Esophagus muscularis mucosa (tissue), 4 donors: ENCODE results near the gene DTD1.

Experiments
- CTCF ChIP-seq, 3 experiments: fragments of 200-600 bp in 2 of 3; fragments of 450-650 bp in 1 of 3; sonication (generic) in 2 of 3; IDR thresholded peaks; one replicate each; pipeline ENCODE4 v1.5.1; 2017 to 2019; ENCODE audit warnings: antibody characterized with exemption in 3 of 3, mild to moderate bottlenecking in 2 of 3, moderate library complexity in 1 of 3
- EP300 ChIP-seq: sonication (generic); formaldehyde crosslinking; IDR thresholded peaks from one replicate; pipeline ENCODE4 v1.6.1; 2017; ENCODE audit warnings: antibody characterized with exemption
- POLR2A ChIP-seq: fragments of 450-650 bp; IDR thresholded peaks from one replicate; pipeline ENCODE4 v1.6.1; 2017; ENCODE audit warnings: antibody characterized with exemption, moderate library complexity, mild to moderate bottlenecking, low read depth
- POLR2AphosphoS5 ChIP-seq, 2 donors: sonication (generic); formaldehyde crosslinking; IDR thresholded peaks; one replicate each; pipeline ENCODE4 v1.6.1; 2017; ENCODE audit warnings: antibody characterized with exemption in 2 of 2

- TF ChIP-seq POLR2AphosphoS5 (IDR thresholded peaks at IDR 0.05): no peak
- no peak for TF ChIP-seq CTCF (IDR thresholded peaks at IDR 0.05)
- TF ChIP-seq POLR2A: no peak
- TF ChIP-seq EP300: no peak
Measured at GRCh38 chr20:18645196-18645745, 57.4 kb downstream of the DTD1 start.
